ENCODE measurements around the gene DLG5. TPM values are rescaled to one million over a fixed set of nuclear protein-coding genes. Genes with fewer than 3 reads are reported as not detected.

Gene DLG5
- total and polyA plus RNA-seq, 9 of the 15 experiments (the other 6 are each of a cell fraction or from before 2014, with no cell fraction given): 1.4 to 26.8 (median 11.2) TPM

GRCh38 chr10:77874872-77875271, 51.7 kb downstream of the DLG5 start (continued):
- TF ChIP-seq, protein P1, sequence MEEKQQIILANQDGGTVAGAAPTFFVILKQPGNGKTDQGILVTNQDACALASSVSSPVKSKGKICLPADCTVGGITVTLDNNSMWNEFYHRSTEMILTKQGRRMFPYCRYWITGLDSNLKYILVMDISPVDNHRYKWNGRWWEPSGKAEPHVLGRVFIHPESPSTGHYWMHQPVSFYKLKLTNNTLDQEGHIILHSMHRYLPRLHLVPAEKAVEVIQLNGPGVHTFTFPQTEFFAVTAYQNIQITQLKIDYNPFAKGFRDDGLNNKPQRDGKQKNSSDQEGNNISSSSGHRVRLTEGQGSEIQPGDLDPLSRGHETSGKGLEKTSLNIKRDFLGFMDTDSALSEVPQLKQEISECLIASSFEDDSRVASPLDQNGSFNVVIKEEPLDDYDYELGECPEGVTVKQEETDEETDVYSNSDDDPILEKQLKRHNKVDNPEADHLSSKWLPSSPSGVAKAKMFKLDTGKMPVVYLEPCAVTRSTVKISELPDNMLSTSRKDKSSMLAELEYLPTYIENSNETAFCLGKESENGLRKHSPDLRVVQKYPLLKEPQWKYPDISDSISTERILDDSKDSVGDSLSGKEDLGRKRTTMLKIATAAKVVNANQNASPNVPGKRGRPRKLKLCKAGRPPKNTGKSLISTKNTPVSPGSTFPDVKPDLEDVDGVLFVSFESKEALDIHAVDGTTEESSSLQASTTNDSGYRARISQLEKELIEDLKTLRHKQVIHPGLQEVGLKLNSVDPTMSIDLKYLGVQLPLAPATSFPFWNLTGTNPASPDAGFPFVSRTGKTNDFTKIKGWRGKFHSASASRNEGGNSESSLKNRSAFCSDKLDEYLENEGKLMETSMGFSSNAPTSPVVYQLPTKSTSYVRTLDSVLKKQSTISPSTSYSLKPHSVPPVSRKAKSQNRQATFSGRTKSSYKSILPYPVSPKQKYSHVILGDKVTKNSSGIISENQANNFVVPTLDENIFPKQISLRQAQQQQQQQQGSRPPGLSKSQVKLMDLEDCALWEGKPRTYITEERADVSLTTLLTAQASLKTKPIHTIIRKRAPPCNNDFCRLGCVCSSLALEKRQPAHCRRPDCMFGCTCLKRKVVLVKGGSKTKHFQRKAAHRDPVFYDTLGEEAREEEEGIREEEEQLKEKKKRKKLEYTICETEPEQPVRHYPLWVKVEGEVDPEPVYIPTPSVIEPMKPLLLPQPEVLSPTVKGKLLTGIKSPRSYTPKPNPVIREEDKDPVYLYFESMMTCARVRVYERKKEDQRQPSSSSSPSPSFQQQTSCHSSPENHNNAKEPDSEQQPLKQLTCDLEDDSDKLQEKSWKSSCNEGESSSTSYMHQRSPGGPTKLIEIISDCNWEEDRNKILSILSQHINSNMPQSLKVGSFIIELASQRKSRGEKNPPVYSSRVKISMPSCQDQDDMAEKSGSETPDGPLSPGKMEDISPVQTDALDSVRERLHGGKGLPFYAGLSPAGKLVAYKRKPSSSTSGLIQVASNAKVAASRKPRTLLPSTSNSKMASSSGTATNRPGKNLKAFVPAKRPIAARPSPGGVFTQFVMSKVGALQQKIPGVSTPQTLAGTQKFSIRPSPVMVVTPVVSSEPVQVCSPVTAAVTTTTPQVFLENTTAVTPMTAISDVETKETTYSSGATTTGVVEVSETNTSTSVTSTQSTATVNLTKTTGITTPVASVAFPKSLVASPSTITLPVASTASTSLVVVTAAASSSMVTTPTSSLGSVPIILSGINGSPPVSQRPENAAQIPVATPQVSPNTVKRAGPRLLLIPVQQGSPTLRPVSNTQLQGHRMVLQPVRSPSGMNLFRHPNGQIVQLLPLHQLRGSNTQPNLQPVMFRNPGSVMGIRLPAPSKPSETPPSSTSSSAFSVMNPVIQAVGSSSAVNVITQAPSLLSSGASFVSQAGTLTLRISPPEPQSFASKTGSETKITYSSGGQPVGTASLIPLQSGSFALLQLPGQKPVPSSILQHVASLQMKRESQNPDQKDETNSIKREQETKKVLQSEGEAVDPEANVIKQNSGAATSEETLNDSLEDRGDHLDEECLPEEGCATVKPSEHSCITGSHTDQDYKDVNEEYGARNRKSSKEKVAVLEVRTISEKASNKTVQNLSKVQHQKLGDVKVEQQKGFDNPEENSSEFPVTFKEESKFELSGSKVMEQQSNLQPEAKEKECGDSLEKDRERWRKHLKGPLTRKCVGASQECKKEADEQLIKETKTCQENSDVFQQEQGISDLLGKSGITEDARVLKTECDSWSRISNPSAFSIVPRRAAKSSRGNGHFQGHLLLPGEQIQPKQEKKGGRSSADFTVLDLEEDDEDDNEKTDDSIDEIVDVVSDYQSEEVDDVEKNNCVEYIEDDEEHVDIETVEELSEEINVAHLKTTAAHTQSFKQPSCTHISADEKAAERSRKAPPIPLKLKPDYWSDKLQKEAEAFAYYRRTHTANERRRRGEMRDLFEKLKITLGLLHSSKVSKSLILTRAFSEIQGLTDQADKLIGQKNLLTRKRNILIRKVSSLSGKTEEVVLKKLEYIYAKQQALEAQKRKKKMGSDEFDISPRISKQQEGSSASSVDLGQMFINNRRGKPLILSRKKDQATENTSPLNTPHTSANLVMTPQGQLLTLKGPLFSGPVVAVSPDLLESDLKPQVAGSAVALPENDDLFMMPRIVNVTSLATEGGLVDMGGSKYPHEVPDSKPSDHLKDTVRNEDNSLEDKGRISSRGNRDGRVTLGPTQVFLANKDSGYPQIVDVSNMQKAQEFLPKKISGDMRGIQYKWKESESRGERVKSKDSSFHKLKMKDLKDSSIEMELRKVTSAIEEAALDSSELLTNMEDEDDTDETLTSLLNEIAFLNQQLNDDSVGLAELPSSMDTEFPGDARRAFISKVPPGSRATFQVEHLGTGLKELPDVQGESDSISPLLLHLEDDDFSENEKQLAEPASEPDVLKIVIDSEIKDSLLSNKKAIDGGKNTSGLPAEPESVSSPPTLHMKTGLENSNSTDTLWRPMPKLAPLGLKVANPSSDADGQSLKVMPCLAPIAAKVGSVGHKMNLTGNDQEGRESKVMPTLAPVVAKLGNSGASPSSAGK (IDR thresholded peaks at IDR 0.05): no peak
- TF ChIP-seq MECOM (CRISPR knock-in tag; IDR thresholded peaks at IDR 0.05) (no peak), ZNF165 (CRISPR knock-in tag; IDR thresholded peaks at IDR 0.05; ENCODE audit: borderline replicate concordance) (no peak), ZSCAN32 (CRISPR knock-in tag; IDR thresholded peaks at IDR 0.05) (no peak), BCOR (IDR thresholded peaks at IDR 0.05) (peak; percentile 62; the same call in 1 of the 2 replicates), RBM25 (IDR thresholded peaks at IDR 0.05; ENCODE audit: low read depth, low read length, severe bottlenecking) (peak; percentile 71), PREB (CRISPR knock-in tag; IDR thresholded peaks at IDR 0.05) (no peak), EWSR1 (IDR thresholded peaks at IDR 0.05; ENCODE audit: borderline replicate concordance, low read depth, partially characterized antibody) (no peak), ZNF740 (CRISPR knock-in tag; IDR thresholded peaks at IDR 0.05) (no peak), ZNF740 (tag; IDR thresholded peaks at IDR 0.05) (no peak), EP400 (IDR thresholded peaks at IDR 0.05) (no peak)
